OCI-LY7 (cell line): Measurements from ENCODE around the gene ALDH16A1.

Experiments
- CTCF ChIP-seq: fragments of 200-600 bp; sonication (generic); conservative IDR thresholded peaks from 2 replicates; pipeline ENCODE4 v1.5.1; 2014; ENCODE audit warnings: mild to moderate bottlenecking, antibody characterized with exemption, low read length, moderate library complexity, mixed read lengths
- EZH2phosphoT487 ChIP-seq: fragments of 200-600 bp; sonication (generic); IDR thresholded peaks from 2 replicates; pipeline ENCODE4 v1.6.1; 2018; ENCODE audit warnings: low read depth, borderline replicate concordance, mild to moderate bottlenecking, mixed run types, antibody characterized with exemption, low read length, moderate library complexity, mixed read lengths

- no peak for TF ChIP-seq CTCF
- TF ChIP-seq EZH2phosphoT487 = no peak
These were observed 25.0 kb upstream of the ALDH16A1 start for GRCh38 chr19:49427855-49428546.
